Measurements from ENCODE around the gene TMEM271.

Gene TMEM271

DNA sequence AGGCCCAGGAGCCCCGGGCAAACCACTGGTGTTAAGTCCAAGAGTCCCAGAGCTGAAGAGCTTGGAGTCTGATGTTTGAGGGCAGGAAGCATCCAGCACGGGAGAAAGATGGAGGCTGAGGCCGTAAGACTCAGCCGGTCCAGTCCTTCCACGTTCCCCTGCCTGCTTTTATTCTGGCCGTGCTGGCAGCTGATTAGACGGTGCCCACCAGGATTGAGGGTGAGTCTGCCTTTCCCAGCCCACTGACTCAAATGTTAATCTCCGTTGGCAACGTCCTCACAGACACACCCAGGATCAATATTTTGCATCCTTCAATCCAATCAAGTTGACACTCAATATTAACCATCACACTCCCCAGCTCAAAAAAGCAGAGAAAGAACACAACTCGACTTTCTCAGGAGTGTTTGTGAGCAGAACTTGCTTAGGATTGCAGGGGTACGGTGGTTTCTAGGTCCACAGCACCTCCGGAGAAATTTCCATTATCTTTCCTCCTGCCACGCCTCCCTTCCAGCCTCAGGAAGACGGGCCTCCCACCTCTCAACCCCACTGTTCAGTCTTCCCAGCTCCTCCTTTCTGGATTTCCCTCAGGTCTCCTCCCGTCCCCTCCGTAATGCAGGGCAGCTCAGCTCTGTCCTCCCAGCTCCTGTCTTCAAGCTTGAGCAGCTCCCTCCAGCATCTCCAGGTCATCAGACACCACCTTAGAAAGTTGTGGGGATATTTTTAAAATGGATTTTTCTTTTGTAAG lies 13.3 kb upstream of the TMEM271 start:
- no peak for FAIRE-seq
- no peak for DNase-seq (ENCODE audit: insufficient read length)
- no peak for TF ChIP-seq TAF1 (IDR thresholded peaks at IDR 0.05; ENCODE audit: borderline replicate concordance, low read depth, low read length)
- no peak for TF ChIP-seq POLR2AphosphoS5 (IDR thresholded peaks at IDR 0.05; ENCODE audit: low read depth, low read length)
- TF ChIP-seq POLR2A (IDR thresholded peaks at IDR 0.05; ENCODE audit: low read depth, low read length): no peak

DNA sequence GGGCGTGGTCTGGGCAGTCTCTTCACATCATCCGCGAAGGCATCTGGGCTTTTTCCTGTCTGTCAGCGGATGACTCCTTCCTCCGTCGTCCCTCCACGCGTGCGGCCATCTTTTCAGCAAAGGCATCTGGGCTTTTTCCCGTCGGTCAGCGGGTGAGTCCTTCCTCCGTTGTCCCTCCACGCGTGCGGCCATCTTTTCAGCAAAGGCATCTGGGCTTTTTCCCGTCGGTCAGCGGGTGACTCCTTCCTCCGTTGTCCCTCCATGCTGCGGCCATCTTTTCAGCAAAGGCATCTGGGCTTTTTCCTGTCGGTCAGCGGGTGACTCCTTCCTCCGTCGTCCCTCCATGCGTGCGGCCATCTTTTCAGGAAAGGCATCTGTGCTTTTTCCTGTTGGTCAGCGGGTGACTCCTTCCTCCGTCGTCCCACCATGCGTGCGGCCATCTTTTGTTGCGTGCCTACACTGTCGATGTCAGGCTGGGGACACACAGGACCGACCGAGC lies 12.3 kb upstream of the TMEM271 start:
- DNase-seq (ENCODE audit: insufficient read length): no peak
- FAIRE-seq: no peak
- TF ChIP-seq POLR2A (IDR thresholded peaks at IDR 0.05; ENCODE audit: low read depth, low read length) (no peak), TAF1 (IDR thresholded peaks at IDR 0.05; ENCODE audit: borderline replicate concordance, low read depth, low read length) (no peak), POLR2AphosphoS5 (IDR thresholded peaks at IDR 0.05; ENCODE audit: low read depth, low read length) (no peak)

DNA sequence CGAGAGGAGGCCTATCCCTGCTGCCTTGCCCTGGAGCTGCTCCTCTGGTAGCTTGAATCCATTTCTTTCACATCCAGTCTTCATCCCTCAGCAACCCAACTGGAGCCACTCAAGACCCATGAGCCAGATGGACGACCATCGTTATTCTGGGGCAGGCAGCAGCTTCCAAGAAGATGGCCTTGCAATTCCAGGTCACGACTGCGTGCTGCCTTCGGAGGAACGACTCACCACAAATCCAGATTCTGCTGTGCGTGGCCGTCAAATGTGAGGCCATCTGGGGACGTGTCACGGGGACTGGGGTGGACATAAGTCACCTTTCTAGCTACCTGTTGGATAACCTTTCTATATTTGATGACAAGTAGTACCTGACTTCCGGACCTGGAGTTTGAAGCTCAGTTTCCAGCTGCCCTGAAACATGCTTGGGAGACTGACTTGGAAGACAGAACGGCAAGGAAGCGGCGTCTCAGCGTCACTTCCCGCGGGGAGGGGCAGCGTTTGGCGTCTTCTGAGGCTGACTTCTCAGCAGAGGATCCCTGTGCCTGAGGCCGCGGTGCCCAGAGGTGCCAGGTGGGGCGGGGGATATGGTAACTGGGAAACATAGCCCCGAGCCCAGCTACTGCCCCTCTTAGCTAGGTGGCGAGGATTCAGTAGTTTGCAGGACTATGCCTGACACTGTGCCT lies 11.7 kb upstream of the TMEM271 start:
- no peak for FAIRE-seq
- no peak for DNase-seq (ENCODE audit: insufficient read length)
- no peak for TF ChIP-seq POLR2AphosphoS5 (IDR thresholded peaks at IDR 0.05; ENCODE audit: low read depth, low read length)
- no peak for TF ChIP-seq TAF1 (IDR thresholded peaks at IDR 0.05; ENCODE audit: borderline replicate concordance, low read depth, low read length)
- TF ChIP-seq POLR2A (IDR thresholded peaks at IDR 0.05; ENCODE audit: low read depth, low read length): no peak

DNA sequence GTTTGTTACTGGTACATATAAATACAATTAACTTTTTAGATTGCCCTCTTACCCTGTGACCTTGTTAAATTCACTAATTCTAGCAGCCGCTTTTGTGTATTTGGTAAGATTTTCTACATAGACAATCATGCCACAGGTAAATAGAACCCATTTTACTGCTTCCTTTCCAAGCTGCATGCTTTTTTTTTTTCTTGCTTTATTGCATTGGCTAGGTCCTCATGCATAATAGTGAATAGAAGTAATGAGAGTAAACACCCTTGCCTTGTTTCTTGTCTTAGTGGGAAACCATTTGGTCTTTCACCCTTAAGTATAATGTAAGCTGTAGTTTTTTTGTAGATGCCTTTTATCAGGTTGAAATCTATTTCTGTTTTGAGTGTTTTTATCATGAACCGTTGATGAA lies 7.7 kb upstream of the TMEM271 start:
- TF ChIP-seq POLR2A (IDR thresholded peaks at IDR 0.05; ENCODE audit: low read depth, low read length): no peak
- TF ChIP-seq POLR2AphosphoS5 (IDR thresholded peaks at IDR 0.05; ENCODE audit: low read depth, low read length): no peak
- TF ChIP-seq TAF1 (IDR thresholded peaks at IDR 0.05; ENCODE audit: borderline replicate concordance, low read depth, low read length): no peak
- FAIRE-seq (no peak), DNase-seq (ENCODE audit: insufficient read length) (no peak)

DNA sequence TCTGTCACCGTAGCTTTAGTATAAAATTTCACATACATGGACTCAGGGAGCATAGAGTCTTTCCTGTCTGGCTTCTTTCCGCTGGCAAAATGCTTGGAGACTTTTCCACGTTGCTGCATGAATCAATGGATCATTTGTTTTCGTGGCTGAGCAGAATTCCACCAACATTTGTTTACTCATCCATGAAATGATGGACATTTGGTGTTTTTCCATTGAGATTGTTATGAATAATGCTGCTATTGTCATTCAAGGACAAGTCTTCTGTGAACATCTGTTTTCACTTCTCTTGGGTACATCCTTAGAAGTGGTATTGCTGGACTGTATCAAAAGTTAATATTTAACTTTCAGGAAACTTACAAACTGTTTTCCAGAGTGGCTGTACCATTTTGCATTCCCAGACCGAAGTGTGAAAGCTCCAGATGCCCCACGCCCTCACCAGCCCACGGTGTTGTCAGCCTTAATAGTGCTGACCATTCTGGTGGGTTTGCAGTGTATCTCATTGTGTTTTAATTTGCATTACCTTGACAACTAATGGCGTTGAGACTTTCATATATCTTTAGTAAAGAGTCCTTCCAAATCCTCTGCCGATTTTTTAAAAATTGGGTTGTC lies 5.8 kb upstream of the TMEM271 start:
- FAIRE-seq: no peak
- DNase-seq (ENCODE audit: insufficient read length): no peak
- TF ChIP-seq POLR2A (IDR thresholded peaks at IDR 0.05; ENCODE audit: low read depth, low read length) (no peak), POLR2AphosphoS5 (IDR thresholded peaks at IDR 0.05; ENCODE audit: low read depth, low read length) (no peak), TAF1 (IDR thresholded peaks at IDR 0.05; ENCODE audit: borderline replicate concordance, low read depth, low read length) (no peak)

DNA sequence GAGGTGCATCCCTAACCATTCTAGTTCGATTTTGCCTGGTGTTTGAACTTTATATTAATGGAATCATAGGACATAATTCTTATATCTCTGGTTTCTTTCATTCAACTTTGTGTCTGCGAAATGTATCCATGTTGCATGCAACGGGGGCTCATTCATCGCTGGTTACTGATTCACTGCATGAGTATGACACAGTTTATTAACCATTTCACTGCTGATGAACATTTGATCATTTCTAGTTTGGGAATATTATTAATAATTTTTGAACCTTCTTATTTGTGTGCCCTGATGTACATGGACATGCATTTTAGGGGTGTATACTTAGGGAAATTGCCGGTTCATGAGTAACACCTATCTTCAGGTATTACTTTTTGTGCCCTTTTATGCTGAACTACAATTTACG lies 5.1 kb upstream of the TMEM271 start:
- TF ChIP-seq TAF1 (IDR thresholded peaks at IDR 0.05; ENCODE audit: borderline replicate concordance, low read depth, low read length): no peak
- TF ChIP-seq POLR2A (IDR thresholded peaks at IDR 0.05; ENCODE audit: low read depth, low read length): no peak
- TF ChIP-seq POLR2AphosphoS5 (IDR thresholded peaks at IDR 0.05; ENCODE audit: low read depth, low read length): no peak
- no peak for FAIRE-seq
- DNase-seq (ENCODE audit: insufficient read length): no peak

DNA sequence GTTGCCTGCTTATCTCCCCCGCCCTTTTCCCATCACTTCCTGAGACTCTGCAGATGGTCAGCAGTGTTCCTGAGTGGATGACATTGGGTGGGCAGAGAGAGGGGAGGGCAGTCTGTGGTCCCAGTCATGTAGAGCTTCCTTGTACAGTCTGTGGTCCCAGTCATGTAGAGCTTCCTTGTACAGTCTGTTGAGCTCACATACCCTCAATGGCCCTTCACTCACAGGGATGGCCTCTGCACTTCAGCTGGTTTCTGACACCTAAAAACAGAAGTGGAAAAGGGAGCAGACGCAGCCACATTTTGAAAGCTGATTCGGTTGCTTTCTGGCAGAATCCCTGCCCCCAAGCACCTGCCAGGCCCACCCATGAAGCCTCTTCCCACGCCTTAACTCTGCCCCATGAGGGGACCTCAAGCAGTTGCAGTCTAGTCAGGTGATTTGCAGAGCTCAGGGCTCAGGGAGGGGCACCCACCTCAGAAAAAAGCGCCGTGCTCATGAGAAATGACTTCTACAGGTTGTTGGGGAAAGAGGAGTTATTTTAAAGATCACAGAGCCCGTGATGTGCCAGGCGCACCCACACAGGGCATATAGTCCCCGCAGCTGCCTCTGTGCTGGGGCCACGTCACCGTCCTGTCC lies 3.6 kb upstream of the TMEM271 start:
- FAIRE-seq (no peak), DNase-seq (ENCODE audit: insufficient read length) (no peak)
- TF ChIP-seq POLR2AphosphoS5 (IDR thresholded peaks at IDR 0.05; ENCODE audit: low read depth, low read length) (no peak), POLR2A (IDR thresholded peaks at IDR 0.05; ENCODE audit: low read depth, low read length) (no peak), TAF1 (IDR thresholded peaks at IDR 0.05; ENCODE audit: borderline replicate concordance, low read depth, low read length) (no peak)

DNA sequence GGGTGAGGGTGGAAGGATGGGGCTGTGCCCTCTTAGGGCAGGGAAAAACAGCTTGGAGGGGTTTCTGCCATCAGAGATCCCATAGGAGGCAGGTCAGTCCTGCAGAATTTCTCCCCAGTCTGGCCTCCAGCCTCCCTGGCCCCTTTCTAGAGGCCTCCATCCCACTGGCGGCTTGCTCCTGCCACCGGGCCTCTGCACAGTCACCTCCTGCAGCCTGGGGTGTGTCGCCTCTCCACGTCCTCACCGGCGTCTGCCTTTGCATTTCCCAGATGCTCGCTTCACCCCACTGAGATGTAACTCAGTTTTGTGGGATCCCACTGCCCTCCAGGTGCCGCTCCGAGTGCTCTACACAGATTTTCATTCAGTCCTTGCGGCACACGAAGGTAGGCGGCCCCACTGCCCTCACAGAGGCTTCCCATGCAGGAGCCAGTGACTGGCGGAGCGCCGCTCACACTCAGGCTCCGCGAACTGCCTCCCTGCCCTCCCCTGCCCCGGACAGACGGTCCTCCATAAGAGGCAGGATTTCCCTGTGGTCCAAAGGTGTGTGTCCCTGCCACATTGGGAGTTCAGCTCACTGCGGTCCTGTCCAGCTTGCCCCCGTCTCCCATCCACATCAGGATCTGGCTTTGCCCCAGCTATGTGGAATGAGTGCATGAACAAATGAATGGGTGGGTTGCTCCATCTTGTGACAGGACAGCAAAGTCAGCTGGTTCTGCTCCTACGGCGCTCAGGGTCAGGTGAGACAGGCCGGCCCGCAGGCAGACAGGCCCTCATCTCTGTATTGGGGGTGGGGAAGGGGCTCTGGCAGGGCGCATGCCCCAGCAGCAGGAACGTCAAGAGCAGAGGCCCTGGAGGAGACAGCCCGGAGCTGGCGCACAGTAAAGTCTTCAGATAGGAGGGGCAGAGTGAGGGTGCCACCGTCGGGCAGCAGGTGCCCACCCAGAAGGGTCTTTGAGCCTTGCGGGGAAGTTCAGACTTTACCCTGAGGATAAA lies 2.7 kb upstream of the TMEM271 start:
- FAIRE-seq: no peak
- no peak for DNase-seq (ENCODE audit: insufficient read length)
- TF ChIP-seq POLR2AphosphoS5 (IDR thresholded peaks at IDR 0.05; ENCODE audit: low read depth, low read length): no peak
- no peak for TF ChIP-seq TAF1 (IDR thresholded peaks at IDR 0.05; ENCODE audit: borderline replicate concordance, low read depth, low read length)
- no peak for TF ChIP-seq POLR2A (IDR thresholded peaks at IDR 0.05; ENCODE audit: low read depth, low read length)

DNA sequence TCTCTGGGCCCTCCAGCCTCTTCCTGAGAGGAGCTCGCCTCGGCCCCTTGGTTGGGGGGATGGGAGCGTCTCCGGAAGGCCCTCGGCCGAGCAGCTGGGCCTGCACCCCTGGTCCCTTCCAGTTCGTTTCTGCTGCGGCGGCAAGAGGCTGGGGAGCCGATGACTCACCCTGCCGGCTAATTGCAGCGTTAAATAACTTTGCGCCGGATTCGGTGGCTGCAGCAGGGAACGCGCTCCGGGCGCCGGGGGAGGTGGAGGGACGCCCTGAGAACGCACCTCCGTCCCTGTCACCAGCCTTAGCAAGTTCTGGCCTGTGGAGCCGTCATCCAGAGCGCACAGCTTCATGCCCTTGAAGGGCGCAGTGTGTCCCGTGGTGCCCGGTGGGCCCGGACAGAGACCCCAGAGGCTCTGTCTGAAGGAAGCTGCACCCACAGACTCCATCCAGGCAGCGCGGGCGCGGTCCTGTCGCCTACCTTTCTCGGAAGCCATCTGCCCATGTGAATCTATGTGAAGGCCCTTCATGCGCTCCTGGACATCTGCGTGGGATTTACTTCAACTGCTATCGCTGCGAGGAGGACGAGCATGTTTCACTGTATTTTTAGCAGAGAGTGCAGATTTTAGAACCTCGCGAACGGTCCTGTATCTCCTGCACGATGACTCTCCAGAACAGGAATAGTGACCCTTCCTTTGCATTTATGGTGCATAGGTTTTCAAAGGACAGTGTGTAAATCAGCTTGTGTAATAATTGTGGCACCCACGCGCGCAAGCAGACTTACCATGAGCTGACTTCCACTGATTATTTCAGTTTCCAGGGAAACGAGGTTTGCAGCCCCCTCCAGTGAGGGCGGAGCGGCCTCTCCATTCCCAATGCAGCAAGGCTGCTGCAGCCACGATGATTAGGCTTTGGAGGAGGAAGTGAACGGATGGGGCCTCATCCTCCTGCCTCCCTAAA lies 1.7 kb upstream of the TMEM271 start:
- DNase-seq (ENCODE audit: insufficient read length): no peak
- no peak for FAIRE-seq
- TF ChIP-seq TAF1 (IDR thresholded peaks at IDR 0.05; ENCODE audit: borderline replicate concordance, low read depth, low read length): no peak
- TF ChIP-seq POLR2AphosphoS5 (IDR thresholded peaks at IDR 0.05; ENCODE audit: low read depth, low read length): no peak
- no peak for TF ChIP-seq POLR2A (IDR thresholded peaks at IDR 0.05; ENCODE audit: low read depth, low read length)
